Measurements from ENCODE around the gene LRRC70.

Gene LRRC70

GRCh38 chr5:62576570-62577170 lies 1.9 kb upstream of the LRRC70 start:
- DNase-seq = no peak

GRCh38 chr5:62577488-62577887 lies 1.1 kb upstream of the LRRC70 start:
- no peak for DNase-seq

- DNase-seq = no peak
These were observed 1.1 kb downstream of the LRRC70 start for GRCh38 chr5:62579761-62580160.

GRCh38 chr5:62581836-62582597 lies 3.4 kb downstream of the LRRC70 start:
- DNase-seq = no peak

- no peak for DNase-seq
These were observed 5.8 kb downstream of the LRRC70 start for GRCh38 chr5:62584391-62584790.

- DNase-seq = no peak
These were observed 6.7 kb downstream of the LRRC70 start for GRCh38 chr5:62585306-62585705.

GRCh38 chr5:62585751-62586150 lies 7.1 kb downstream of the LRRC70 start:
- no peak for DNase-seq

- DNase-seq = no peak
These were observed 9.1 kb downstream of the LRRC70 start for GRCh38 chr5:62587737-62588136.

- DNase-seq = no peak
These were observed 10.0 kb downstream of the LRRC70 start for GRCh38 chr5:62588668-62589067.

GRCh38 chr5:62589504-62589903 lies 10.9 kb downstream of the LRRC70 start:
- no peak for DNase-seq

GRCh38 chr5:62590387-62590786 lies 11.8 kb downstream of the LRRC70 start:
- DNase-seq = no peak

GRCh38 chr5:62592558-62592957 lies 13.9 kb downstream of the LRRC70 start:
- DNase-seq = no peak

GRCh38 chr5:62593331-62593730 lies 14.7 kb downstream of the LRRC70 start:
- no peak for DNase-seq

- no peak for DNase-seq
These were observed 15.9 kb downstream of the LRRC70 start for GRCh38 chr5:62594364-62594984.

GRCh38 chr5:62596096-62596495 lies 17.5 kb downstream of the LRRC70 start:
- no peak for DNase-seq

GRCh38 chr5:62596691-62597090 lies 18.1 kb downstream of the LRRC70 start:
- DNase-seq = no peak

- no peak for DNase-seq
These were observed 18.7 kb downstream of the LRRC70 start for GRCh38 chr5:62597314-62597713.

- DNase-seq = peak; percentile 34
These were observed 22.1 kb downstream of the LRRC70 start for GRCh38 chr5:62600560-62601252.

GRCh38 chr5:62603934-62604333 lies 25.3 kb downstream of the LRRC70 start:
- DNase-seq = no peak

GRCh38 chr5:62605638-62606037 lies 27.0 kb downstream of the LRRC70 start:
- DNase-seq = no peak

- no peak for DNase-seq
These were observed 28.3 kb downstream of the LRRC70 start for GRCh38 chr5:62606878-62607277.

GRCh38 chr5:62607615-62608014 lies 29.0 kb downstream of the LRRC70 start:
- DNase-seq = no peak

Measured in NCI-H69 (cell line).